PC-9 (cell line): ENCODE results near the gene PRICKLE2. TPM values are rescaled to one million over a fixed set of nuclear protein-coding genes. Genes with fewer than 3 reads are reported as not detected.

ENCODE experiments used
- BruUV-seq: library from RNA; stranded (reverse); fragments of 400-500 nt; replicated peaks from 2 replicates; lab custom pipeline; 2021; lab: Mats Ljungman, UMichigan
- CTCF ChIA-PET: fragments of 300-600 bp; sonication (Branson Sonifier 250); formaldehyde crosslinking; loops from one replicate; lab custom pipeline; 2022; ENCODE audit warnings: antibody characterized with exemption; lab: Charles Lee
- POLR2A ChIA-PET: fragments of 300-600 bp; sonication (Branson Sonifier 250); formaldehyde crosslinking; loops from one replicate; lab custom pipeline; 2022; ENCODE audit warnings: antibody characterized with exemption; ENCODE audit not compliant: unreplicated experiment; lab: Charles Lee
- DNase-seq, 2 experiments: peaks; one replicate each; pipeline versions ENCODE4 v3.0.0 to v3.0.0-alpha.2; 2015 to 2022; ENCODE audit warnings: mixed read lengths in 1 of 2
- H2AFZ ChIP-seq: fragments of 200-600 bp; sonication (generic); 2 replicates; pipeline ENCODE4 v1.8.1; 2017; ENCODE audit warnings: antibody characterized with exemption
- H3F3A ChIP-seq: fragments of 200-600 bp; sonication (generic); 2 replicates; pipeline ENCODE4 v1.8.1; 2017; ENCODE audit warnings: antibody characterized with exemption, mild to moderate bottlenecking, low read depth; ENCODE audit not compliant: insufficient read depth
- H3K27ac ChIP-seq: fragments of 200-600 bp; sonication (generic); 2 replicates; pipeline ENCODE4 v1.6.1; 2016; ENCODE audit warnings: mixed run types
- H3K27me3 ChIP-seq: fragments of 200-600 bp; sonication (generic); 2 replicates; pipeline ENCODE4 v1.6.1; 2016; ENCODE audit warnings: low read depth, mixed run types; ENCODE audit not compliant: insufficient read depth
- H3K36me3 ChIP-seq: fragments of 200-600 bp; sonication (generic); 2 replicates; pipeline ENCODE4 v1.6.1; 2016; ENCODE audit warnings: low read depth, mixed run types
- H3K4me1 ChIP-seq: fragments of 200-600 bp; sonication (generic); replicated peaks from 2 replicates; pipeline ENCODE4 v1.6.1; 2016; ENCODE audit warnings: mixed run types; ENCODE audit not compliant: insufficient read depth
- H3K4me2 ChIP-seq: fragments of 200-600 bp; sonication (generic); 2 replicates; pipeline ENCODE4 v1.6.1; 2017; ENCODE audit warnings: mixed run types
- H3K4me3 ChIP-seq: fragments of 200-600 bp; sonication (generic); 2 replicates; pipeline ENCODE4 v1.6.1; 2016; ENCODE audit warnings: mixed run types
- H3K79me2 ChIP-seq: fragments of 200-600 bp; sonication (generic); 2 replicates; pipeline ENCODE4 v1.6.1; 2017; ENCODE audit warnings: low read depth, mixed run types
- H3K9me2 ChIP-seq: fragments of 200-600 bp; sonication (generic); 2 replicates; pipeline ENCODE4 v1.8.1; 2017; ENCODE audit warnings: mild to moderate bottlenecking; ENCODE audit not compliant: insufficient read depth
- H3K9me3 ChIP-seq: fragments of 200-600 bp; sonication (generic); 2 replicates; pipeline ENCODE4 v1.8.1; 2016; ENCODE audit warnings: low read depth; ENCODE audit not compliant: insufficient read depth
- H4K20me1 ChIP-seq: fragments of 200-600 bp; sonication (generic); 2 replicates; pipeline ENCODE4 v1.8.1; 2017; ENCODE audit not compliant: insufficient read depth
- EZH2 ChIP-seq: fragments of 200-600 bp; sonication (generic); IDR thresholded peaks from 2 replicates; pipeline ENCODE4 v1.8.0; 2017; ENCODE audit warnings: antibody characterized with exemption, low read depth
- intact Hi-C: fragments of 100-400 bp; cut with micrococcal nuclease; formaldehyde crosslinking; loops from one replicate; pipeline ENCODE4 v1.10.0; 2022; ENCODE audit not compliant: unreplicated experiment
- total RNA-seq: library from RNA; stranded (reverse); gene quantifications from 2 replicates; pipeline ENCODE4 v1.2.3, GENCODE V29; 2021
- TF ChIP-seq, protein P1 (sequence below): fragments of 200-600 bp; sonication (generic); conservative IDR thresholded peaks from 2 replicates; pipeline ENCODE4 v1.6.1; 2017; ENCODE audit warnings: mixed run types, antibody characterized with exemption, mild to moderate bottlenecking, moderate library complexity

Gene PRICKLE2
- total RNA-seq, 1 experiment from 2014 or later: 7.9 TPM

DNA sequence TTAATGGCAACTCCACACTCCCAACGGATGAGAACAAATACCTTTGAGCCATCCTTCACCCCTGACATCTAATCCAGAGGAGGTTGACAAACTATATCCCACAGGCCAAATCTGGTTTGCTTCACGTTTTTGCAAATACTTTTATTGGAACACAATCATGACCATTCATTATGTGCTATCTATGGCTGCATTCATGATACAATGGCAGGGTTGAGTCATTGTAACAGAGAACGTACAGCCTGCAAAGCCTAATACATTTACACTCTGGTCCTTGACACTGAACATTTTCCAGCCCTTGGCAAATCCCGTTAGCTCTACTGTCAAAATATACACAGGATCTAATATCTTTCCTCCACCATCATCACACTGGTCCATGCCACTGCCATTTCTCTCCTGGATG is 7.6 kb upstream of the PRICKLE2 start:
- Histone ChIP-seq H2AFZ (no peak overlapping the region), H3K27me3 (no peaks in the 10 kb centered on the region), H3K9me3 (no peaks in the 10 kb centered on the region), H3K36me3 (no peaks in the 10 kb centered on the region), H3K4me3 (no peak overlapping the region), H3F3A (no peaks in the 10 kb centered on the region), H4K20me1 (no peaks in the 10 kb centered on the region), H3K9me2 (no peaks in the 10 kb centered on the region), H3K27ac (no peak overlapping the region), H3K4me1 (no peaks in the 10 kb centered on the region), H3K79me2 (no peaks in the 10 kb centered on the region), H3K4me2 (no peak overlapping the region)
- CTCF ChIA-PET: no interaction called here
- TF ChIP-seq, protein P1, sequence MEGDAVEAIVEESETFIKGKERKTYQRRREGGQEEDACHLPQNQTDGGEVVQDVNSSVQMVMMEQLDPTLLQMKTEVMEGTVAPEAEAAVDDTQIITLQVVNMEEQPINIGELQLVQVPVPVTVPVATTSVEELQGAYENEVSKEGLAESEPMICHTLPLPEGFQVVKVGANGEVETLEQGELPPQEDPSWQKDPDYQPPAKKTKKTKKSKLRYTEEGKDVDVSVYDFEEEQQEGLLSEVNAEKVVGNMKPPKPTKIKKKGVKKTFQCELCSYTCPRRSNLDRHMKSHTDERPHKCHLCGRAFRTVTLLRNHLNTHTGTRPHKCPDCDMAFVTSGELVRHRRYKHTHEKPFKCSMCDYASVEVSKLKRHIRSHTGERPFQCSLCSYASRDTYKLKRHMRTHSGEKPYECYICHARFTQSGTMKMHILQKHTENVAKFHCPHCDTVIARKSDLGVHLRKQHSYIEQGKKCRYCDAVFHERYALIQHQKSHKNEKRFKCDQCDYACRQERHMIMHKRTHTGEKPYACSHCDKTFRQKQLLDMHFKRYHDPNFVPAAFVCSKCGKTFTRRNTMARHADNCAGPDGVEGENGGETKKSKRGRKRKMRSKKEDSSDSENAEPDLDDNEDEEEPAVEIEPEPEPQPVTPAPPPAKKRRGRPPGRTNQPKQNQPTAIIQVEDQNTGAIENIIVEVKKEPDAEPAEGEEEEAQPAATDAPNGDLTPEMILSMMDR: no peak
- TF ChIP-seq EZH2: no peak
- POLR2A ChIA-PET: no interaction called here
- DNase-seq: no peak
- BruUV-seq: no TSS peak
- intact Hi-C loops: no loop called here

DNA sequence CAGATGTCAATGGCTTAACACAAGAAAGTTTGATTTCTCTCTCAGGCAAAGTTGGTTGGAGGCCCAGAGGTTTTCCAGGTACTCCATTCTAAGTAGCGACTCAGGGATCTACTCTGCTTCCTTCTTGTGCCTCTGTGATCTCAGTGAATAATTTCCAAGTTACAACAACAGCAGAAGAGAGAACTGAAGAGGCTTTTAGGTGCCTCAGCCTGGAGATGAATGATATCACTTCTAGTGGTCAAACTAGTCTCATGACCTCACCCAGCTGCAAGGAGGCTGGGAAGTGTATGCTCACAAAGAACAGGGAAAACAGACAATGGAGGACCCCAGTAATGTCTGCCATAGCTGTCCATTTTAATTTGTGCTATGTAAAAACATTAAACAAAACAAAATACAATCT is 4.6 kb upstream of the PRICKLE2 start:
- Histone ChIP-seq H3K36me3 (no peaks in the 10 kb centered on the region), H2AFZ (no peak overlapping the region), H3K9me3 (no peaks in the 10 kb centered on the region), H3F3A (no peaks in the 10 kb centered on the region), H3K4me3 (no peak overlapping the region), H3K79me2 (no peaks in the 10 kb centered on the region), H3K27me3 (no peaks in the 10 kb centered on the region), H3K4me1 (no peaks in the 10 kb centered on the region), H3K27ac (no peak overlapping the region), H3K4me2 (no peak overlapping the region), H3K9me2 (no peaks in the 10 kb centered on the region), H4K20me1 (no peaks in the 10 kb centered on the region)
- intact Hi-C loops: no loop called here
- ChIA-PET POLR2A (no interaction called here), CTCF (no interaction called here)
- TF ChIP-seq EZH2: no peak
- DNase-seq: no peak
- BruUV-seq: no TSS peak

DNA sequence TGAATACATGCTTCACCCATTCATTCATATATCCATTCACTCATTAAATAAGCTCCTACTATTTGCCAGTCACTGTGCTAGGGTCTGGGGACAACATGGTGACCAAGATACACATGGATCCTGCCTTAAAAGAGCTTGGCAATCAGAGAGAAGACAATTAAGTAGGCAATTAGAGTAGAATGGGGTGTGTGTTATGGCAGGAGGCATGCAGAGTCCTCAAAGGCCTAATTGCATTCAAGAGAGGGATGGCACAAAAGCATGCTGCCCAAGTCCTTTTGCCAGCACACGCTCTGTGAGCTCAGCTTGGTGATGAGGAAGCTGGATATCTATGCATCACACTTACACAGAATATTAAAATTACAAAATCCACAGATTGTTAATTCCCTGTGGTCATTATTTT is 2.8 kb upstream of the PRICKLE2 start:
- BruUV-seq: no TSS peak
- intact Hi-C loops: no loop called here
- TF ChIP-seq, protein P1: no peak
- no peak for TF ChIP-seq EZH2
- ChIA-PET CTCF (no interaction called here), POLR2A (no interaction called here)
- Histone ChIP-seq H3K4me3 (no peak overlapping the region), H3K27me3 (no peaks in the 10 kb centered on the region), H3F3A (no peaks in the 10 kb centered on the region), H3K36me3 (no peaks in the 10 kb centered on the region), H3K4me1 (no peaks in the 10 kb centered on the region), H3K9me3 (no peaks in the 10 kb centered on the region), H2AFZ (no peak overlapping the region), H3K79me2 (no peaks in the 10 kb centered on the region), H3K9me2 (no peaks in the 10 kb centered on the region), H3K27ac (no peak overlapping the region), H4K20me1 (no peaks in the 10 kb centered on the region), H3K4me2 (no peak overlapping the region)
- no peak for DNase-seq

DNA sequence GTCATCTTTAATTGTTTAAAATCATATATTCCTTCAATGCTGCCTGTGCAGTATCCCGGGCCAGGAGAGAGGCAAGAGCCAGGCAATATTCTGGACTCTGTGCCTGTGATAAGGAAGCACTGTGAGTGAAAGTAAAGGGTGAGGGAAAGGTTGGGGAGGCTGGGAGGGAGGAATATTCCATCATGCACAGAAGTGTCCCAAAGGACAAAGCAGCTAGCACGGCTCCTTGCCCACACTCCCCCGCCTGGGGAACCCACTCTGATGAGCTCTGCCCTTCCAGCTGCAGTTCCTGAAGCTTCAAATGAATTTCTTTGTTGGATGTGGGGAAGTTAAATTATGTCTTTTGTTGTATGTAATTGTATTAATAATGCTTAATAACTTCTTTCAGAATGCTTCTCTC is 1.5 kb upstream of the PRICKLE2 start:
- no peaks in the 10 kb centered on the region for H3K79me2 ChIP-seq
- TF ChIP-seq, protein P1: no peak
- no peak for TF ChIP-seq EZH2
- CTCF ChIA-PET: no interaction called here
- H3K27me3 ChIP-seq: no peaks in the 10 kb centered on the region
- no peaks in the 10 kb centered on the region for H3K9me3 ChIP-seq
- no peak overlapping the region for H3K4me3 ChIP-seq
- H3K4me1 ChIP-seq: no peaks in the 10 kb centered on the region
- H4K20me1 ChIP-seq: no peaks in the 10 kb centered on the region
- POLR2A ChIA-PET: no interaction called here
- no peak for DNase-seq
- H2AFZ ChIP-seq: no peak overlapping the region
- no peaks in the 10 kb centered on the region for H3K9me2 ChIP-seq
- H3F3A ChIP-seq: no peaks in the 10 kb centered on the region
- H3K27ac ChIP-seq: no peak overlapping the region
- H3K36me3 ChIP-seq: no peaks in the 10 kb centered on the region
- H3K4me2 ChIP-seq: no peak overlapping the region
- intact Hi-C loops: no loop called here
- no TSS peak for BruUV-seq
